Hematopoietic multipotent progenitor cell treated with erythropoietin and hydrocortisone succinate and interleukin-3 and kit ligand, for 8 days (in vitro differentiated cells): Measurements from ENCODE around the gene XKR7.
"Not testable (repeated sequence)": the region's sequence is repeated elsewhere in the genome, so short reads cannot be mapped to it uniquely, and the experiment has no call there.

Experiments used
- DNase-seq: peaks from one replicate; pipeline ENCODE4 v3.0.0-alpha.2; 2015

The XKR7 gene, protein sequence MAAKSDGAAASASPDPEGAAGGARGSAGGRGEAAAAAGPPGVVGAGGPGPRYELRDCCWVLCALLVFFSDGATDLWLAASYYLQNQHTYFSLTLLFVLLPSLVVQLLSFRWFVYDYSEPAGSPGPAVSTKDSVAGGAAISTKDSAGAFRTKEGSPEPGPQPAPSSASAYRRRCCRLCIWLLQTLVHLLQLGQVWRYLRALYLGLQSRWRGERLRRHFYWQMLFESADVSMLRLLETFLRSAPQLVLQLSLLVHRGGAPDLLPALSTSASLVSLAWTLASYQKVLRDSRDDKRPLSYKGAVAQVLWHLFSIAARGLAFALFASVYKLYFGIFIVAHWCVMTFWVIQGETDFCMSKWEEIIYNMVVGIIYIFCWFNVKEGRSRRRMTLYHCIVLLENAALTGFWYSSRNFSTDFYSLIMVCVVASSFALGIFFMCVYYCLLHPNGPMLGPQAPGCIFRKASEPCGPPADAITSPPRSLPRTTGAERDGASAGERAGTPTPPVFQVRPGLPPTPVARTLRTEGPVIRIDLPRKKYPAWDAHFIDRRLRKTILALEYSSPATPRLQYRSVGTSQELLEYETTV

DNA sequence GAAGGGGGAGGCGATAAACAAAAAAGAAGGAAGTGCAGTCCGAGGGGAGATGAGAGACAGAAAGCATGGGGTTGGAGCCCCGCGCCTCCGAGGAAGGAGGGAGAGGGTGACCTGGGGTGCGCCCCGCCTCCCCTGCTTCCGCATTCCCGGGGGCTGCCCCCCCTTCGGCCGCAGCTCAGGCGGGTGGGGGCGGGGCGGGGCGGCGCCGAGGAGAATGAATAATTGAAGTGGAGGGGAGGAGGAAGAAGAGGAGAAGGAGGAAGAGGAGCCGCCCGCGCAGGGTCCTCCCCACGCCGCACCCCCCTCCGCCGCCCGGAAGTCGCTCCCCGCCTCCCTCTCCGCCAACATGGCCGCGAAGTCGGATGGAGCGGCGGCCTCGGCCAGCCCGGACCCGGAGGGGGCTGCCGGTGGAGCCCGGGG, at the start of gene XKR7:
Gene XKR7, plus strand, starts transcription at position 322 of the 420 bp plus-strand sequence. Its CDS starts 25 bp downstream, at position 347.
- DNase-seq, result no peak

DNA sequence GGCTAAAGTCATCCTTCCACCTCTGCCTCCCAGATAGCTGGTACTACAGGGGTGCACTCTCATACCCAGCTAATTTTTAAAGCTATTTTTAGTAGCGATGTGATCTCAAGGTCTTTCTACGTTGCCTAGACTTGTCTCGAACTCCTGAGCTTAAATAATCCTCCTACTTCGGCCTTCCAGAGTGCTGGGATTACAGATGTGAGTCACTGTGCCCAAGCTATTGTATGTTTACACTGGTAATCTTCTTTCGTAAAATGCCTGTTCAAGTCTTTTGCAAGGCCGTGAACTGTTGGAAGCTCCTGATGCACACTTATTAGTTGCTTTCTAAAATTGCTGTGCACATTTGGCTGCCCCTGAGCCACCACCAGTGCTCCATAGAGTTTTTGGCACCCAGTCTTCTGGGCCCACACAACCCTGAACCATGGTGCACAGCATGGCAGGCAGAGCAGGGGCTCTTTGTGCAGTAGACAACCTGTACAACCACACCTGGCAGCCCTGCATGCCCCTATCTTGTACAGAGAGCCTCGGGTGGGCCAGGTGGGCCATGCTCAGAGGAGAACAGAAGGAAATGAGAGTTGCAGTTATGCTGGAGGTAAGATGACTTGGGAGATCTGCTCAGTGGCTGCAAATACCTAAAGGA, 49.4 kb upstream of the XKR7 start:
- no peak for DNase-seq

DNA sequence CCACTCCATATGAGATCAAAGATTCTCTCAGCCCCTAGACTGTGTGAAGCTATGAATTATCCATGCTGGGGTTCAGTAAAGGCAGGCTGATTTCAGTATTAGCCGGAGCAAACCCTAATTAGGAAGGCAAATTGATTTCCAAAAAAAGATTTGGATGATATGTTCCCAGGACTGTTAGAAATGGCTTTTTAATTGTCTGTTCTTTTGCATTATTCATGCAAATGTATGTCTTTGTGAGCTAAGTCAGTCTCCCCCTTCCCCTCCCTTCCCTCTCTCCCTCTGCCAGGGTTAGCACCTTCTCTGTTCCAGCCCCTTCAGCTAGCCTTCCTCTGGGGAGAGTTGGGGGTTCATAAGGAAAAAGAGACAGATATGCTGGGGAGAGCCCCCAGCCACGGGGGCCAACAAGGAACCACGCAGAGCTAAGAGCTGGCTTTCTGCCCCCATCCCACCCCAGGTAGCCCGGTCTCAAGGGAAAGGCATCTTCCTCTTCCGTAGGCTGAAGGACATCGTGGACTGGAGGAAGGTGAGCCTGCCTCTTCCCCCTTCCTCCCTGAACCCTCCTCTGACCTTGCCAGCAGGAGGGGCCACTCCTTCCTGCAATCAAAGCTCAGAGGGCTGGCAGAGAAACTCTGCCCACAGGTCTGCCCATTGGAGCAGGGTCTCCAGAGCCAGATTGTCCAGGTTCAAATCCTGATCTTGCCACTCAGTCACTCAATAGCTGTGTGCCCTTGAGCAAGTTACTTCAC, 48.4 kb upstream of the XKR7 start:
- no peak for DNase-seq

DNA sequence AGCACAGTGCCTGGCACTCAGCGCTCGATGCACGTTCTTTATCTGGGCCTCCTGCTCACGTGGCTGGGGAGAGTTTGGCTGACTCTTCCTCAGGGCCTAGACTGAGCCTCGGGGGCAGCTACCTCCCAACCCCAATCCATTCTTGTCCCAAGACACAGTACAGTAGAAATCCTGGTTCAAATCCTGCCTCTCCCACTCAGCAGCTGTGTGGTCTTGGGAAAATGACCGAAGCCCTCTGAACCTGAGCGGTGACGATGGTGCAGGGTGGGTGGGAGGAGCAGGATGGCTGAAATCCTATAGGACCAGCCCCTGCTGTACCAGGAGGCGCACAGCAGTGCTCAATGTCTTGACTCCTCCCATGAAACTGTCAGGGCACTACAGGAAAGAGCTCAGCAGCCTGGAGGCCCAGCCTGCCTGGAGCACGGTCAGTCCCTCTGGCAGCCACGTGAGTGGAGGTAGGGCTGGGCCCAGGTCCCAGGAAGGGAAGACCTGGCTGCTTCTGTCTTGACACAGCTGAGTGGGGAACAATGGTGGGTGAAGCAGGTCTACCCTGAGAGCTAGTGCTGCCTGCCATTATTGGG, 47.6 kb upstream of the XKR7 start:
- no peak for DNase-seq

DNA sequence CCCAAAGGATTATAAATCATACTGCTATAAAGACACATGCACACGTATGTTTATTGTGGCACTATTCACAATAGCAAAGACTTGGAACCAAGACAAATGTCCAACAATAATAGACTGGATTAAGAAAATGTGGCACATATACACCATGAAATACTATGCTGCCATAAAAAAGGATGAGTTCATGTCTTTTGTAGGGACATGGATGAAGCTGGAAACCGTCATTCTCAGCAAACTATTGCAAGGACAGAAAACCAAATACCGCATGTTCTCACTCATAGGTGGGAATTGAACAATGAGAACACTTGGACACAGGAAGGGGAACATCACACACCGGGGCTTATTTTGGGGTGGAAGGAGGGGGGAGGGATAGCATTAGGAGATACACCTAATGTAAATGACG, 46.5 kb upstream of the XKR7 start:
- DNase-seq, result not testable (repeated sequence)

DNA sequence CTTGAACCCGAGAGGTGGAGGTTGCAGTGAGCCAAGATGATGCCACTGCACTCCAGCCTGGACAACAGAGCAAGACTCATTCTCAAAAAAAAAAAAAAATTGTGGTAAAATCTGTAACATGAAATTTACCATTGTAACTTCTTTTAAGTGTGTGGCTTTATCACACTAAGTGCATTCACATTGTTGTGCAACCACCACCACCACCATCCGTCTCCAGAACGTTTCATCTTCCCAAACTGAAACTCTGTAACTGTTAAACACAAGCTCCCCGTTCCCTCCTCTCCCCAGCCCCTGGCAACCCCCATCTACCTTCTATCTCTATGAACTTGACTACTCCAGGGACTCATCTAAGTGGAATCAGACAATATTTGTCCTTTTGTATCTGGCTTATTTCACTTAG, 45.8 kb upstream of the XKR7 start:
- no peak for DNase-seq

DNA sequence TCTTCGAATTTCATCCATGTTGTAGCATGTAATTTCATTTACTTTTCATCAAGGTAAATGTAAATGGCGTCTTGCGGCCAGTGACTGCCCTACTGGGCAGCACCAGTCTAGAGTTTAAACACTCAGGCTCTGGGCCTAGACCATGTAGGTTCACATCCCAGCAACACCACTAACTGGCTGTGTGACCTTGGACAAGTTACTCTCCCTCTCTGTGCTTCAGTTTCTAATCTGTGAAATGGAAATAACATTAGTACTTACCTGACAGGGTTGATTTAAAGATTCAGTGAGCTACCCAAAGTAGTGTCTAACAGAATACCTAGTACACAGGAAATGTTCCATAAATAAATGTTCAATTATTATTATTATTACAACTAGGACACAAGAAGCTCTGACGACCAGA, 45.4 kb upstream of the XKR7 start:
- DNase-seq, result no peak

DNA sequence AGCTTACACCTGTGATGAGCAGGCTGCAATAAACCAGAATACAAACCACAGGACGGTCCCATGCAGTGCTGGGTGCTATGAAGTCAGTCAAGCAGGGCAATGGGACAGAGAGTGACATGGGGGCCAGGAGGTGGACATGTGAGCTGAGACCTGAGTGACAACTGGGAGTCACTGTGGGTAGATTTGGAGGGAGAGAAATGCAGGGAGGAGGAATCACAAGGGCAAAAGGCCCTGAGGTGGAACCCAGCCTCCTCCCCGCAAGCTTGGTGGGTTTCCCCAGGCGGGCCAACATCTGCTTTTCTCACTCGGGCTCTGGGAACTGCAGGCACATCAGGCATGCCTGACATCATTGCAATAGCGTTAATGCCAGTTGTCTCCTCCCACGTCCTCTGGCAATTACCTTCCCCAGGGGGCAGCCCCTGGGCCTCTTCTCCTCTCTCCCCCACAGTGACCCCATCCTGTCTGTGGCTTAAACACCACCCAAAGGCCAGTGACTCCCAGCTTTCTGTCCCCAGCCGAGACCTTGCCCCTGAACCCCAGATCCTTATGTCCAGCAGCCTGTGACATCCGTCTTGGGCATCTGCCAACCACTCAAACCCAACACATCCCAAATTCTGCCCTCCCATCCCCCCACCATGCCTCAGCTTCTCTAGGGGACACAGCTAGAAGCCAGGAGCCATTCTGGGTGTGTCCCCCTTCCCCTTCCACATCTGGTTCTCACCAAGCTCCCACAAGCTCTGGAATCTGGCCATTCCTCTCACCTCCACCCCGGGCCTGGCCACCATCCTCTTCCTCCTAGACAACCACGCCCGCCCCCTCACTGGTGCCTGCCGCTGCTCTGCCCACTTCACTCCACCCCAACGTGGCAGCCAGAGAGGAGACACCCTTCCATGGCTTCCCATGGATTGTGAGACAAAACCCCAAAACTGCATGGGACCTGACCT, 44.3 kb upstream of the XKR7 start:
- no peak for DNase-seq

DNA sequence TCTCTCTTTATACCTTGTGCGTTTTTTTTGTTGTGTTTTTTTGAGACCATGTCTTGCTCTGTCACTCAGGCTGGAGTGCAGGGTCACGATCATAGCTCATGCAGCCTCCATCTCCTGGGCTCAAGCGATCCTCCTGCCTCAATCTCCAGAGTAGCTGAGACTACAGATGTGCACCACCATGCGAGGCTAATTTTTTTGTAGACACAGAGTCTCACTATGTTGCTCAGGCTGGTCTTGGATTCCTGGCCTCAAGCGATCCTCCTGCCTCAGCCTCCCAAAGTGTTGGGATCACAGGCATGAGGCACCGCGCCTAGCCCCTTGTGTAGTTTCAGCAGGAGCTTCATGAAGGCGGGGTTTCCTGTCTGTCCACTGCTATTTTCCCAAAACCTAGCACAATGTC, 43.4 kb upstream of the XKR7 start:
- DNase-seq, result no peak

DNA sequence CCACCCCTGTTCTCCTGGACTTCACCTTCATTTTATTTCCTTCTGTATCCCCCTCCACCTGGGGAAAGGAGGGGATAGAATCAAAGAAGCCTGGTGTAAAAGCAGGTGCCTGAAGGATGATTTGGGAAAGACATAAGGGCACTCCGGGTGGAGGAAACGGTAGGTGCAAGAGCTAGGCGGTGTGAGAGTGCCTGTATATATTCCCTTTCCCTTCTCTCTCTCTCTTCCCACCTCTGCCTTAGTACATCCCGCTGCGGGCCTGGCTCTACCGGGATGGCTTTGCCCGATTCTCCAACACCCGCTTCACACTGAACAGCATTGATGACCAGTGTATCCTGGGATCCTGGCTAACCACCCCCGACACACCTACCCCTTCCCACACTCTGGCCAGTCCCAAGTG, 42.3 kb upstream of the XKR7 start:
- DNase-seq, result no peak

DNA sequence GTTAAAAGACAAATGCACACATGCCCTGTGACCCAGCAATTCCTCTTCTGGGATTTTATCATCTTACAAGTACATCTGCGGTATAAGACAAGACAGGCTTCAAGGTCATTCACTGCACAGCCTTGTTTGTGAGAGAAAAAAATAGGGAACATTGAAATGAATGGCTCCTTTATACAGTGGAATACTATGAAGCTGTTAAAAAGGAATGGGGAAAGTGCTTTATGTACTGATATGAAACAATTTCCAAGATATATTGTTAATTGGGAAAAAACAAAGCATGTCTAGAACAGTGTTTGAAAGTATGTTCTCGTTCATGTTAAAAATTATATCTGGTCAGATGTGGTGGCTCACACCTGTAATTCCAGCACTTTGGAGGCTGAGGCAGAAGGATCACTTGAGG, 41.5 kb upstream of the XKR7 start:
- DNase-seq, result no peak

DNA sequence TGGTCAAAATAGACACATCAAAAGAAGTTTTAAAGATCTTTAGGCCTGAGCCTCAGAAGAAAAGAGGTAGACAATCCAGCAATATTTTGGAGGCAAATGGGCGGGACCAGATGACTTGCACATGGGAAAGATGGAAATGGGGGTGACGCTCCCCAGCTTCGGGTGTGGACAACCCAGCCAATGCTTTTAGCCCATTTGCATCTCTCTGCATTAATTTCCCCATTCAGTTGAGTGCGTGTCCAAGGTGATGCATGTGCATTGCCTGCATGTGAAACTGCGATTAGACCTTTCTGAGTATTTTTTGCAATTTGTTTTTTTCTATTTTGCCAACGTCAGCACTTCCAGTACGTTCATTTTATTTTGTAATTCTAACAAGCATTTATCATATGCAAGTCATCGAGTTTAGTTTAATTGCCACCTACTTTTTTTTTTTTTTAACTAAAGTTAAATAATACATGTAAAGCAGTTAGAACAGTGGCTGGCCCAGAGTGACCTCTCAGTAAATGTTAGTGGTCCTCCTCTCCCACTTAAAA, 40.3 kb upstream of the XKR7 start:
- DNase-seq, result no peak

DNA sequence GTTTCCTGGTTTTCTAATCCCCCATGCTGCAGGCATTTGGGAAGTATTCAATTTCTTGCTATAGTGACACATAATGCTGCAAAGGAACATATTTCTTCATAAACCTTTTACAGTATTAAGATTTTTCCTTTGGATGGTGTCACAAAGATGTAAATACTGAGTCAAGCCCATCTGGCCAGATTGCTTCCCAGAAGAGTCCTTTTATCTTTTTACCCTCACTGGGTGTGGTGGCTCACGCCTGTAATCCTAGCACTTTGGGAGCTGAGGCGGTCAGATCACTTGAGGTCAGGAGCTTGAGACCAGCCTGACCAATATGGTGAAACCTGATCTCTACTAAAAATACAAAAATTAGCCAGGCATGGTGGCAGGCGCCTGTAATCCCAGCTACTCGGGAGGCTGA, 38.3 kb upstream of the XKR7 start:
- peak; percentile 29 for DNase-seq

DNA sequence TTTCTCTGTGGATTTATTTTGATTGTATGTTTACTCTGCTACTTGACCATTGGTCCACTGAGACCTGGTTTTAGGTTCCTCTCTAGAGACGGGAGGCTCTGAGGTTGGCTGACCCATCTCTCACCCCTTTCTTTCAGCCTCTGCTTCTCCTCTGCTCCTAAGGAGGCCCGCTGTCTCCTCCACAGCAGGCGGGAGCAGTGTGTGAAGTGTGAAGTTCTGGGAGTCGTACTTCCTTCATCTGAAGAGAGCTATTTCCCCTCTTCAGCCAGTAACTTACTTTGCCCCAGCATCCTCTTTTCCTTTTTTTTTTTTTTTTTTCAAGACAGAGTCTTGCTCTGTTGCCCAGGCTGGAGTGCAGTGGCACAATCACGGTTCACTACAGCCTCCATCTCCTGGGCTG, 37.2 kb upstream of the XKR7 start:
- no peak for DNase-seq

DNA sequence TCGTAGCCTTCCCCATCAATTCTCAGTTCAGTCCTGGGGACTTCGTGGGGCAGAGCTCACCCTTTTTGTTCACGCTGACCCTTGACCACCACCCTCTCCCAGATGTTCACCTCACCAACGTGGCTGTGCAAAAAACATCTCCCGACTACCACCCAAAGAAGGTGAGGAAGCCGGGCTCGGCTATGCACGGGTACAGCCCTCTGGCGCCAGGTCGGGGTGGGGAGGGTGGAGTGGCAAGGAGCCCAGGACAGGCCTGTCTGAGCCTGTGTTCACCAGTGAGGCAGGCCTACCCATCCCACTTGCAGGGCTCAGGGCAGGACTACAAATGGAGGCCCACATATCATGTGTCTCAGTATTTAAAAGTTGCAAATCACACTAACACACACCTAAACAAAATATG, 34.3 kb upstream of the XKR7 start:
- no peak for DNase-seq

DNA sequence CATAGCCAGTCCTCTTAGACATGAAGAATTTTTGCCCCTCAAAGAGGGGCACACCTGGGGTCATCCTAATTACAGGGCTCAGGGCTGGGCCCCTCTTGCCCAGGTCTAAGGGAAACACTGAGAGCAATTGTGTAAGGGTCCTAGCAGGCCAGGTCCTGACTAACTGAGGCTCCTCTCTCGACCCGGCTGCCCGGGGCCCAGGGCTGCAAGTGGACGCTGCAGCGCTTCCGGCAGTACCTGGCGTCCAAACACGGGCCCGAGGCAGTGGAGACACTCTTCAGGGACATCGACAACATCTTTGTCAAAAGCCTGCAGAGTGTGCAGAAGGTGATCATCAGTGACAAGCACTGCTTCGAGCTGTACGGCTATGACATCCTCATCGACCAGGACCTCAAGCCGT, 33.5 kb upstream of the XKR7 start:
- DNase-seq, result no peak

DNA sequence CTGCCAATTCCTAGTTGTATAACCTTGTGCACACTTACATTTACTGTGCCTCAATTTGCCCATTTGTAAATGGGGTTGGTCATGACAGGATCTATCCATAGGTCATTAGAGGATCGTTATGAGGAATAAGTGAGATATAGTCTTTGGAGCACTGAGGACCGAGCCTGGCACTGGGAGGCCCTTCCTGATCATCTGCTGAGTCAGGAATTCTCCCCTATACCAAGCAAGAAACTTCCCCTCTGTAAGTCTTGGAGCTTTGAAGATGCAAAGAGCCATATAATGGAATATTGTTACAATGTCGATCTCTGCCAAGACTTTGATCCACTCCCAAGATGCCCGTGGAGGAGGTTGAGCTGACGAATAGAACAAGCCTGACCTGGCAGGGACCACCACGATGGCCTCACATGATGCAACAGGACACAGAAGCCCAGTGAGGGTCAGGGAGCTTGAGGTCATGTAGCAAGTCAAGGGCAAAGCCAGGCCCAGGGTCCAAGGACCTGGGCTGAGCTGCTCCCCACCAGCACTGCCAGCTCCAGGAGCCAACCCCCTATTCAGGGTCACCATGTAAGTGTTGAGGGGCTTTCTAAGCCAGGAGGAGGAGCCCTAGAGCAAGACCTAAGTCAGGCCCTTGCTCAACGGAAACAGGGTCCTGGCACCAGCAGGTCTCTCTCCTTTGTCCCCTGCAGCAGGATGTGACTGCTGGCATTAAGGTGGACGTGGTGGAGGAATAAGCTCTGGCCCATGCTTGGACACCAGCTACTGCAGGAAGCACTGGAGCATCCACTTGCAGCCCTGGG, 32.8 kb upstream of the XKR7 start:
- DNase-seq, result no peak

DNA sequence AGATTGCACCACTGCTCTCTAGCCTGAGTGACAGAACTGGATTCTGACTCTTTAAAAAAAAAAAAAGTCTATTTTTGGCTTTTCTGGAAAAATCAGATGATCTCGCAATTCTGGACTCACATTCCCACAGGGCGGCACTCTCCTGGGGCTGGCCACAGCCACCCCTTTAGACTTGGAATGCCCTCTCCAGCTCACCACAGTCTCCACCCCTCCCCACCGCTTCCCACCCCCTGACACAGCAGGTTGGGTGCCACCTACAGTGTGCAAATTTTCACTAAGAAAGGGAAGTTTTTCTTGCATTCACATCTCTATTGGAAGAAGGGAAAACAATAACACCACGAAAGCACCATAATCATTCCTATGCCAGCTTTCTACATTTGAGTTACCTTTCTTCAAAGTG, 31.5 kb upstream of the XKR7 start:
- no peak for DNase-seq

DNA sequence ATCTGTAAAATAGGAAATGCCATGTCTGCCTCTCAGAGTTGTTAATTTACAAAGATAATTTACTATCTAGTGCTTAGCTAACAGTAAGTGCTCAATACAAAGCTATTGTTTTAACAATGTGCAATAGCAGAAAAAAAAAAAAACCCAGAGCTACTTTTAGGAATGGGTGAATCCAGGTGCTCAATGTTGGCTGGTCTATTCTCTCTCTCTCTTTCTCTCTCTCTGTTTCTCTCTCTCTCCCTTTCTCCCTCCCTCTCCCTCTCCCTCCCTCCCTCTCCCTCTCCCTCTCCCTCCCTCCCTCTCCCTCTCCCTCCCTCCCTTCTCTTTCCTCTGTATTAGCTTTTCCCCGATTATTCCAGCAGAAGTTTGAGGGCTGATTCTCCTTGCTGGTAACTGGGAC, 30.1 kb upstream of the XKR7 start:
- DNase-seq, result no peak

DNA sequence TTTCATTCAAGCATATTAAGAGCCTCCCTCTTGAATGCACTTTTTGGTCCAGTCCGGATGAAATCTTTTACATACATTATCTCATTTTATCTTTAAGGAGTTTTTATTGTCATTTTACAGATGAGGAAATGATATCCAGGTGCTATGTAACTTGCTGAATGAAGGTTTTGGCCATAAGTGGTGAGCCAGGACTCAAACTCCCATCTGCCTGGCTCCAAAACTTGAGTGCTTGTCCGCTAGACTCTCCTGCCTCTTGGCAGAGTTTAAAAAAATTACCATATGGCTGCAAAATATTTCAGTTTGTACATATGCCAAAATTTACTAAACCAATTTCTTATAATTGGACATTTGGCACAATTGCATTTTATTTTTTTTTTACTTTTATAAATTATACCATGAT, 28.3 kb upstream of the XKR7 start:
- no peak for DNase-seq

DNA sequence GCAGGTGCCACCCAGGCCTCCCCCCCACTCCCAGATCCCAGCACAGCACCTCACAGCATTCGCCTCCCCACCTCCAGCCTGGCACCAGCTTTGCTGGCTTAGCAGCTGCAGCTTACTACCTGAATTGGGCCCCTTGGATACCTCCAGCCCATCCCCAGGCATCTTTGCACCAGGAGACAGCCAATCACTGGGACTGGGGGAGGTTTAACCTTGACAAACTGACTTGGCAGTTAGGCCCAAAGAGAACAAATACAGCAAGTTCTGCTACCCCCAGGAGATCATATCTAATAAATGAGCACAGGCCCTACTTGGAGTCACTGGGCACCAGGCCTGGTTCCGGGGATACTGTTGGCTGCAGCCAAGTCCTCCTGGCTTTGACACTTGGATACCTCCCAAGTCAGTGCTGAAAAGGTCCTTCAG, 24.9 kb upstream of the XKR7 start:
- DNase-seq, result no peak
